Bronchial epithelial cell (primary cell): ENCODE results near the gene WLS. TPM values are rescaled to one million over a fixed set of nuclear protein-coding genes. Genes with fewer than 3 reads are reported as not detected.

Experiments used
- DNase-seq: peaks from one replicate; pipeline ENCODE4 v3.0.0-alpha.2; 2010; ENCODE audit warnings: low read depth
- FAIRE-seq: peaks from 2 replicates; lab custom pipeline; 2011; peaks lifted over from hg19 to GRCh38; lab: Jason Lieb, UNC
- H3K27me3 ChIP-seq: 2 replicates; pipeline ENCODE4 v1.5.1; 2011; ENCODE audit warnings: low read length; ENCODE audit not compliant: control insufficient read depth, insufficient read depth
- H3K36me3 ChIP-seq: 2 replicates; pipeline ENCODE4 v1.5.1; 2011; ENCODE audit warnings: low read length; ENCODE audit not compliant: control insufficient read depth, insufficient read depth
- H3K4me3 ChIP-seq: 2 replicates; pipeline ENCODE4 v1.5.1; 2011; ENCODE audit warnings: mild to moderate bottlenecking, low read depth, low read length, control low read depth
- CTCF ChIP-seq: IDR thresholded peaks from 2 replicates; pipeline ENCODE4 v1.5.1; 2011; ENCODE audit warnings: mild to moderate bottlenecking, moderate library complexity, low read length, control low read depth, inconsistent platforms; ENCODE audit not compliant: insufficient read depth, severe bottlenecking
- total RNA-seq: library from RNA; depleted of rRNA; stranded (reverse); fragments of >200 nt; gene quantifications from 2 replicates; pipeline ENCODE4 v1.2.1, GENCODE V29; 2014

WLS gene
- total RNA-seq, 1 donor from 2014 or later: 39.8 TPM

GRCh38 chr1:68116643-68117235 is 115.6 kb downstream of the WLS start:
- no peak overlapping the region for H3K4me3 ChIP-seq
- no peak for FAIRE-seq

GRCh38 chr1:68115308-68115707 is 117.0 kb downstream of the WLS start:
- no peak overlapping the region for H3K4me3 ChIP-seq
- DNase-seq (no peak), FAIRE-seq (no peak)
- H3K36me3 ChIP-seq: no peaks in the 10 kb centered on the region
- TF ChIP-seq CTCF: no peak
- no peaks in the 10 kb centered on the region for H3K27me3 ChIP-seq

More at GRCh38 chr1:68116643-68117235, 115.6 kb downstream of the WLS start:
- peak; percentile 37 for DNase-seq
- TF ChIP-seq CTCF: peak; percentile 60
- H3K27me3 ChIP-seq: no peaks in the 10 kb centered on the region
- no peaks in the 10 kb centered on the region for H3K36me3 ChIP-seq

GRCh38 chr1:68113966-68114365 is 118.4 kb downstream of the WLS start:
- H3K27me3 ChIP-seq: no peaks in the 10 kb centered on the region
- no peak for FAIRE-seq
- H3K4me3 ChIP-seq: no peak overlapping the region
- no peak for TF ChIP-seq CTCF
- no peak for DNase-seq
- no peaks in the 10 kb centered on the region for H3K36me3 ChIP-seq

GRCh38 chr1:68112835-68113243 is 119.5 kb downstream of the WLS start:
- H3K4me3 ChIP-seq: no peak overlapping the region
- FAIRE-seq (no peak), DNase-seq (peak; percentile 89)
- TF ChIP-seq CTCF: no peak
- no peaks in the 10 kb centered on the region for H3K36me3 ChIP-seq
- H3K27me3 ChIP-seq: no peaks in the 10 kb centered on the region

- TF ChIP-seq CTCF: peak; percentile 67
- H3K4me3 ChIP-seq: no peak overlapping the region
- FAIRE-seq (no peak), DNase-seq (peak; percentile 55)
- no peaks in the 10 kb centered on the region for H3K36me3 ChIP-seq
- no peaks in the 10 kb centered on the region for H3K27me3 ChIP-seq
Observed at GRCh38 chr1:68111519-68112436, 120.5 kb downstream of the WLS start.
